Effector memory CD4-positive, alpha-beta T cell (primary cell): ENCODE results near the gene ALDH1B1.

Experiments used
- DNase-seq, 3 donors: peaks; one replicate each; pipeline ENCODE4 v3.0.0-alpha.2; 2020
- H3K27ac ChIP-seq: 2 replicates; pipeline ENCODE4 v1.7.0; 2013; ENCODE audit warnings: mild to moderate bottlenecking, low read length, moderate library complexity; ENCODE audit not compliant: insufficient read depth, poor library complexity, severe bottlenecking
- H3K27me3 ChIP-seq: replicated peaks from 2 replicates; pipeline ENCODE4 v1.7.0; 2013; ENCODE audit warnings: mild to moderate bottlenecking, low read length; ENCODE audit not compliant: insufficient read depth, control insufficient read depth, poor library complexity, severe bottlenecking
- H3K36me3 ChIP-seq: 2 replicates; pipeline ENCODE4 v1.7.0; 2013; ENCODE audit warnings: mild to moderate bottlenecking, low read length, moderate library complexity; ENCODE audit not compliant: control insufficient read depth, insufficient read depth
- H3K4me1 ChIP-seq: 2 replicates; pipeline ENCODE4 v1.7.0; 2013; ENCODE audit warnings: low read length, mild to moderate bottlenecking; ENCODE audit not compliant: control insufficient read depth, insufficient read depth, poor library complexity, severe bottlenecking
- H3K4me3 ChIP-seq: 2 replicates; pipeline ENCODE4 v1.7.0; 2013; ENCODE audit warnings: low read length, low read depth, mild to moderate bottlenecking; ENCODE audit not compliant: insufficient read depth, poor library complexity, severe bottlenecking
- H3K9me3 ChIP-seq: 2 replicates; pipeline ENCODE4 v1.7.0; 2013; ENCODE audit warnings: mild to moderate bottlenecking, low read length, moderate library complexity; ENCODE audit not compliant: control insufficient read depth
- total RNA-seq, 3 donors: gene quantifications; one replicate each; lab custom pipeline; 2026; lab: John Stamatoyannopoulos, UW

The ALDH1B1 gene
- total RNA-seq, result 5.4 to 7.0 (median 5.4) reads per million in 3 donors

DNA sequence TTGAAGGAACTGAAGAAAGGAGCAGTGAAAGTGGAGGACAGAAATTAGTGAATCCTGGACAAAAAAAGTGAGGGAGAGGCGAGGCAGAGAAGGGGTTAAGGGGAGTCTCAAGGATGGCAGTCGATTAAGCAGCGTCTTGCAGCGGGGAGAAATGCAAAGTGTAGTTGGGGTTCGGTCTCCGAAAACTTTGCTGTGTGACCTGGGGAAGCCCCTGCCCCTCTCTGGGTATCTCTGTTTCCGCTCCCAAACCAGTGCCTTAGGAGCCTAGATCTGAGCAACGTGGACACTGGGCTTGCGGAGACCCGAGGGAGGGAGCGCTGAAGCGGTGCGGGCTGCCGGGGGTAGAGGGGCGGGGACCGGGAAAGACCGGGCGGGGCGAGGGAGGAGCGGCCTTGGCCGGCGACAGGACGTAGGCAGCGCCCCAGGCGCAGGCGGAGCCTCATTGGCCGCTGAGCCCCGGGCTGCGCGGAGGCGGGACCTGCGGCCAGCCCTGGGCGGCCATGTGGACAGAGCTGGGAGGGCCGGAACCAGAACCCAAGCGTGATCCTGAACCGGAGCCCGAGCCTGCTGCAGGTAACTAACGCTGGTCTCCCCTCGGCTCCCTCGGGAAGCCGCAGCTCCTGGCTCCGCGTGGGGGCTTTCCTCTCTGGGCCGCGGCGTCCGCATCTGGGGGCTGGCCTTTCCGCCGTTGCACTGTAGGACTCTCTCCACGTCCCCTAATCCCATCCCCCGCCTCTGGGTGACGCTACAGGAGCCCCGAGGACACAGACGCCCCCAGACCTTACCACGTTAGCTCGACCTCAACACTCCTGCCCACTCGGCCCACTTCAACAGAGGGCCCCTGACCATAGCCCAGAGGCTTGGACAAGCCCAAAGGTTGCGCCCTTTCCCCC, at the start of gene ALDH1B1:
Gene ALDH1B1 (plus strand): TSS at position 468 of the 893 bp plus-strand sequence. CDS start 3,047 bp downstream, outside the sequence.
- Histone ChIP-seq H3K9me3 (no peaks in the 10 kb centered on the region), H3K27me3 (no peaks in the 10 kb centered on the region), H3K4me1 (peaks cover 12% of the 10 kb centered on the region), H3K4me3 (peak within 1 kb of the TSS; percentile 82), H3K27ac (peak within 1 kb of the TSS; percentile 31), H3K36me3 (peaks cover 14% of the 10 kb centered on the region)
- DNase-seq, result peak; percentile 29 to 44 (median 39)

DNA sequence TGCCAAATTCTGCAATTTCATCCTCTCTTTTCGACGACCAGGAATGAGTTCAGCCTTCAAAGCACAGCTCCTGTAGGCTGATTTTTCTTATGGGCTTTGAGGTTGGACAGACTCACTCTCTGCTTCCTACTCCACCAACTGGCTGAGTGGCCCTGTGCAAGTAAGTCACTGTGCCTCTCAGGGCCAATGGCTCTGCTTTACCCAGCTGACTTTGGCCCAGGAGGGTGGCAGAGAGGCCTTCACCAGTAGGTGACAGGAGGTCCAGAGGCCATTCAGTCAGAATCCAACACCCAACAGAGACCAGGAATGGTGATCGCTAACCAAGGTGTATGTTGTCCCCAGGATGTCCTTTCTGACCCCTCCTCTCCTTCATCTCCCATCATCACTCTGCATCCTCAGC, 49.5 kb upstream of the ALDH1B1 start:
- no peak overlapping the region for H3K27ac ChIP-seq
- no peak for DNase-seq

DNA sequence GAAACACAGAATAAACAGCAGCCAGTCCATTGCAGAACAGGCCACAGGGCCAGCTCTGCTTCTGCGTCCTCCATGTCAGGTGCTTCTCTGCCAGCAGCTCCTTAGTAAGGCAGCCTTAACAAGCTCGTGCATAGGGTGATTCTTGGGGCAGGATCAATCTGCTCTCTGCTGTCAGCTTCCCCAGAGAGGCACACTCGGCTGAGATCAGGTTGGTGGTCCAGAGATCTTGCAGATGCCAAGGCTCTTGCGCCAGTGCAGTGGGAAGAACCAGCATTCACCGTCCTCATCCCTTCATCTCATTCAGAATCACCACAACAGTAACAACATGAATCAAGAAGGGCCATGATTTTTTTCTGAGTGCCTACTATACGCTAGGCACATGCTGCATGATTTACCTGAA, 49.0 kb upstream of the ALDH1B1 start:
- no peak for DNase-seq
- no peaks in the 10 kb centered on the region for H3K36me3 ChIP-seq
- no peaks in the 10 kb centered on the region for H3K4me1 ChIP-seq
- no peak overlapping the region for H3K27ac ChIP-seq
- H3K4me3 ChIP-seq, result no peak overlapping the region
- no peaks in the 10 kb centered on the region for H3K9me3 ChIP-seq
- no peaks in the 10 kb centered on the region for H3K27me3 ChIP-seq

More for the DNA sequence above, 49.5 kb upstream of the ALDH1B1 start:
- Histone ChIP-seq H3K9me3 (no peaks in the 10 kb centered on the region), H3K4me3 (no peak overlapping the region), H3K4me1 (no peaks in the 10 kb centered on the region), H3K27me3 (no peaks in the 10 kb centered on the region), H3K36me3 (no peaks in the 10 kb centered on the region)

DNA sequence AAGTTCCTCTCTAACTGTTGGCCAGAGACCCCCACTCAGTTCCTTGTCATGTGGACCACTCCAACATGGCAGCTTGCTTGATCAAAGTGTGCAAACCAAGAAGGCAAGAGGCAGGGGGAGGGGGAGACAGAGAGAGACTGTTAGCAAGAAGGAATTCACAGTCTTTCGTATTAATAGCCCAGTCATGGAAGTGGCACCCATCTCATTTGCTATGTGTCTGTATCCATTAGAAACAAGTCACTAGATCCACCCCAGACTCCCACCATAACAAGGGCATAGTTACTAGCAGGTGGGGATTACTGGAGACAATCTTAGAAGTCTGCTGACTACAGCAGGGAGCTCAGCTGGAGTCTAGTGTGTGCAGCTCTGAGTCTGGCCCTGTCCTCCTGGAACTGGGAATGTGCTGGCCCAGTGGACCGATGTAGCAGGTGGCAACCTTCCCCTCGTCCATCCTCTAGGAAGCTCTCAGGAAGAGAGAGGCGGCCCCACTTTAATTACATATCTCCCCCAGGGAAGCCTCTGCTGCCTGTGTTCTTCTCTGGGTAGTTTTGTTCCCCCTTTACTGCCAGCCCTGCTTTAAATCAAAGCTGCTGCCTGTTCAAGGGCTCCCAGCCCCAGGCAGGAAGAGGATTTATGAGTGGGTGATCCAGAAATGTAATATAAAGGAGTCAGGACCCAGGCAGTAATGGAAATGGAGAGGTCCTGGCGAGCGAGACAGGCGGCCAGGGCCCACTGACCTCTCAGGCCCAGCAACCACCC, 47.8 kb upstream of the ALDH1B1 start:
- H3K27ac ChIP-seq, result no peak overlapping the region

DNA sequence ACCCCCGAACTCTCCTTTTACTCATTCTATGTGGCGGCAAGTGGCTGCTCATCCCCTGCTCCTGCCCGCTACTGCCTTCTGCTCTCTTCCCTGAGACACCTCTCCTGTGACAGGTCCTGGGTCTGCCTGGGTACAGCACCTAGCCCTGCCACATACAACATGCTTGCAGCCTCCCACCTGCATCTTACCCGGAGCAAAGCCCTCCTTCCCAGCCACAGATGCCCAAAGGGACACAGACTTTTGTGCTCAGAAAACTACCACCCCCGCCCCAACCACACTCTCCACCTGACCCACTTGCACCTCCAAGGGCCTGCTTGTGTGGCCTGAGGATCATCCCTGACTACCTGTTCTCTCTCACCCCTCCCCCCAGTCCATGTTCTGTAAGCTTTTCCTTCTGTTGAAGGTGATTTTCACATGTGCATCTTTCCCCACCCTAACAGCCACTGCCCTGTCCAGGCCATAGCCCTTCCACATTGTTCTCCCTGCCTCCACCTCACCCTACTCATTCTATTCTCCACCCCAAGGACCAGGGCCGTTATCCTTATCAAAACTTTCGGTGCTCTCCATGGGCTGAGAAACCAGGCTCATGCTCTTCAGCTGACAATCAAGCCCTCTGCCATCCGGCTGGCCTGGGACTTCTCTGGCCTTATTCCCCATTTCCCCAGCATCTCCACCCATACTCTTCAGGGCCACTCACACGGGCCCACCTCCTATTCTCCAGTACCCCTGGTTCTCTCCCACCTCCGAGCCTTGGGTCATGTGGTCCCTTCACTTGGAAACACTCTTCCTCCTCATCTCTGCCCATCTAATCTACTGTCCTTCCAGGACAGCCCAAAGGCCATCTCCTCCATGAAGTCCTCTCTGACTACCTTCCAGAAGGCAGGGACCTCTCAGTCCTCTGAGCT, 46.4 kb upstream of the ALDH1B1 start:
- Histone ChIP-seq H3K27ac (no peak overlapping the region), H3K27me3 (no peaks in the 10 kb centered on the region), H3K4me3 (no peak overlapping the region), H3K36me3 (no peaks in the 10 kb centered on the region), H3K4me1 (no peaks in the 10 kb centered on the region), H3K9me3 (no peaks in the 10 kb centered on the region)
- DNase-seq, result no peak

More for the DNA sequence above, 47.8 kb upstream of the ALDH1B1 start:
- no peak overlapping the region for H3K4me3 ChIP-seq
- no peaks in the 10 kb centered on the region for H3K4me1 ChIP-seq
- H3K36me3 ChIP-seq, result no peaks in the 10 kb centered on the region
- H3K27me3 ChIP-seq, result no peaks in the 10 kb centered on the region
- DNase-seq, result no peak
- no peaks in the 10 kb centered on the region for H3K9me3 ChIP-seq

DNA sequence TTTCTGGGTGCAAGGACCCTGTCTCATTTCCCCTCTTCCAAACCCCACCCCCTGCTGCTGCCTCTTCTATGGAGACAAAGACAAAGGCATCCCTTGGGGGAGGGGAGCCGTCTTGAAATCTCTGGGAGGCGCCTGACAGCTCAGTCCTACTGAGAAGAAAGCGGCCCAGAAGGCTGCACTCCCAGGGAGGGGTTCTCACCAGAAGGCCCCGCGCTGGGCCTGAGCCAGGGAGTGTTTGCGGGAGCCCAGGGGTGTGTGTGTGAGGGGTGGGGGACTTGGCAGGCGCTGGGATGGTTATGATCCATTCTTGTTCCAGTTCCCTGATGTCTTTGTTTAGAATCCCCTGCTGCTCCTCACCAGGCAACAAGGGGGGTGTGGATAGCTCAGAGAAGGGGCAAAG, 45.7 kb upstream of the ALDH1B1 start:
- Histone ChIP-seq H3K27ac (no peak overlapping the region), H3K4me3 (no peak overlapping the region), H3K36me3 (no peaks in the 10 kb centered on the region), H3K27me3 (no peaks in the 10 kb centered on the region), H3K9me3 (no peaks in the 10 kb centered on the region), H3K4me1 (no peaks in the 10 kb centered on the region)
- no peak for DNase-seq

DNA sequence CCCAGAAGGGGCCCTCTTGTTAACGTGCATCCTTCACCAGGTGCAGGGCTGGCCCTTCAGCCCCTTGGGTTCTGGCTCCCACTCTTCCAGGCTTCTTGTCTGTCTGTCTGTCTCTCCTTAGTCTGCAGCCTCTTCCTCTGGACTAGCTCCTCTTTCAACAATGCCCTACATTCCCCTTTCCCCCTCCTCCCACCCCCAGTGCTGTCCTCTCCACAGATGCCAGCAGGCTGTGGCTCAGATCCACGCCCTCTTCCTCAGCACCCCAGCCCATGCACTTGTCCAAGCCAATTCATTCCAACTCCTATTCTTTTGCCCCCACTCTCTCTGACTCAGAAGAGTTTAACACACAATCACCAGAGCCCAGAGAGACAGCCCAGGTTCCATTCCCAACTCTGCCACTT, 45.2 kb upstream of the ALDH1B1 start:
- Histone ChIP-seq H3K9me3 (no peaks in the 10 kb centered on the region), H3K4me1 (no peaks in the 10 kb centered on the region), H3K27me3 (no peaks in the 10 kb centered on the region), H3K4me3 (no peak overlapping the region), H3K36me3 (no peaks in the 10 kb centered on the region), H3K27ac (no peak overlapping the region)
- DNase-seq, result no peak

DNA sequence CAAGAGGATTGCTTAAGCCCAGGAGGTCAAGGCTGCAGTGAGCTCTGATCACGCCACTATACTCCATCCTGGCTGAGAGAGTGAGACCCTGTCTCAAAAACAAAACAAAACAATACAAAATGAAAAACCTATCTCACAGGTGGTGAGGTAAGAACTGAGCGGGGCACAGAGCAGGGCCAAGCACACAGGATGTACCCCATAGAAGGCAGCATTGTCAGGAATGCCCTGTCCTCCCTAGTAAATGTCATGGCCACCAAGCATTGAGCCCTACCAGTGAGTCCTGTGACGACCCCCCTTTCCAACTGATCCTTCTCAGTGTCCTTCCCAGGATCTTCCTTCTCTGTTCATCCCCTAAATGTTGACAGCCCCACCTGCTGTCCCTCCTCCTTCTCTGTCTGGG, 44.6 kb upstream of the ALDH1B1 start:
- Histone ChIP-seq H3K9me3 (no peaks in the 10 kb centered on the region), H3K36me3 (no peaks in the 10 kb centered on the region), H3K27me3 (no peaks in the 10 kb centered on the region), H3K4me1 (no peaks in the 10 kb centered on the region), H3K27ac (no peak overlapping the region), H3K4me3 (no peak overlapping the region)
- DNase-seq, result no peak

DNA sequence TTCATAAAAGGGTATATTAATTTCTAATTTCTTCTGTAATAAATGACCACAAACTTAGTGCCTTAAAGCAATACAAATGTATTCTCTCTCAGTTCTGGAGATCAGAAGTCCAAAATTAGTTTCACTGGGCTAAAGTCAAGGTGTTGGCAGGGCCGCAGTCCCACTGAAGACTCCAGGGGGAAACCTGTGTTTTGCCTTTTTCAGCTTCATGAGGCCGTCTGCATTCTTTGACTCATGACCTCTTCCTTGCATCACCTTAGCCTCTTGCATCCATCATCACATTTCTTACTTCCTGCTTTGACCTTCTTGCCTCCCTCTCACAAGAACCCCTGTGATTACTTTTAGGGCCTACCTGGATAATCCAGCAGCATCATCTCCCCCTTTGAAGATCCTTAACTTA, 42.0 kb upstream of the ALDH1B1 start:
- no peaks in the 10 kb centered on the region for H3K4me1 ChIP-seq
- no peak overlapping the region for H3K27ac ChIP-seq
- DNase-seq, result no peak
- no peaks in the 10 kb centered on the region for H3K36me3 ChIP-seq
- no peaks in the 10 kb centered on the region for H3K27me3 ChIP-seq
- no peaks in the 10 kb centered on the region for H3K9me3 ChIP-seq
- H3K4me3 ChIP-seq, result no peak overlapping the region
